Hematopoietic multipotent progenitor cell treated with erythropoietin and hydrocortisone succinate and interleukin-3 and kit ligand, for 4 days (in vitro differentiated cells): ENCODE results near the gene KAZN.
"Not testable (repeated sequence)": the region's sequence is repeated elsewhere in the genome, so short reads cannot be mapped to it uniquely, and the experiment has no call there.

Experiments used
- DNase-seq: peaks from one replicate; pipeline ENCODE4 v3.0.0-alpha.2; 2015

Gene KAZN

GRCh38 chr1:14963791-14964710, 365.6 kb downstream of the KAZN start:
- DNase-seq: not testable (repeated sequence)

DNA sequence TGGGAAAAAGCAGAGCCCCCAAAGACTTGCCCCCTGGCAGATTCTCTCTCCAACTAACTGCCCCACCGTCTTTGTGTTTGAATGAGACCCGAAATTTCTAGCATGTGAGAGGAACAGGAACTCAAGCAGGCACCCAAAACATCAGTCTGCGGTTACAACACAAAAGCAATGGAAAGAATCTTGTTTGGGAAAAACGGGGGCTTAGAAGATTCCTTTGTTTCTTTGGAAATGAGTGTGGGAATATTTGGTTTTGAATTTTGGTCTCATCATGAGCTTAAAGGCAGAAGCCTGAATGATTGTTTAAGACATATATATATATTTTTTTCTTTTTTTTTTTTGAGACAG, 366.2 kb downstream of the KAZN start:
- no peak for DNase-seq

DNA sequence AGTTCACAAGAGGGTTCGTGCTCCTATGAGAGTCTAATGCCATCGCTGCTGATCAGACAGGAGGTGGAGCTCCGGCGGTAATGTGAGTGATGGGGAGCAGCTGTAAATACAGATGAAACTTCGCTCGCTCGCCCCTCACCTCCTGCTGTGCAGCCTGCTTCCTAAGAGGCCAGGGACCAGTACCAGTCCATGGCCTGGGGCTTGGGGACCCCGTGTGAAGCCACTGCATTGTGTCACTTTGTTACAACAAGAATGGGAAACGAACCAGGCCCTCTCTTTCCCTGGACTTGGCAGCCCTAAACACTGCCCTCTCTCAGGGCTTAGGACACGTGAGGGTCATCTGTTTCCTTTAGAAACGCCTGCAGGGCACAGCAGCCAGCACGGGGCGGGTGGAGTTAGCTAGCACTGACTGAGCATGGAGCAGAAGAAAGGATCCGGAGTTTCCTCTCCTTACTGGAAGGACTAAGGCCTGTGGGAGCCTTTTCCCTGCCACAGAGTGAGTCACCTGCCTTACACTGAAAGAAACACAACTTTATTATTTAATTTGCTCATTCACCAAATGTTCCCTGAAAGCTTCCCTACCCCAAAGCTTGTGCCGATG, 369.9 kb downstream of the KAZN start:
- no peak for DNase-seq

GRCh38 chr1:14969006-14969405, 370.5 kb downstream of the KAZN start:
- DNase-seq: no peak

GRCh38 chr1:14970115-14970798, 371.8 kb downstream of the KAZN start:
- DNase-seq: peak; percentile 61

DNA sequence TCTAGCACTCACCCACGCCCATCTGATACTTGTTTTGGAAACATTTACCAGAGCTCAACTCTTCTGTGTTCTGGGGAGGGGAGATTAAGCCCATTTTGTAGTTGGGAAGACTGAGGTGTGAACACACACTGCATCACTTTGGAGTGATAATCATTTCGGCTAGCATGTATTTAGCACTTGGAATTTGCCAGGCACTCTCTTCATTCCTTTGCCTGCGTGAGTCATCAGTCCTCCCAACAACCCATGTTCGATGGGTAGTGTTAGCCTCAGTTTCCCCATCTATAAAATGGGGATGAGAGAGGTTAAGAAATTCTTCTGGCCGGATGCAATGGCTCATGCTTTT, 372.3 kb downstream of the KAZN start:
- no peak for DNase-seq

DNA sequence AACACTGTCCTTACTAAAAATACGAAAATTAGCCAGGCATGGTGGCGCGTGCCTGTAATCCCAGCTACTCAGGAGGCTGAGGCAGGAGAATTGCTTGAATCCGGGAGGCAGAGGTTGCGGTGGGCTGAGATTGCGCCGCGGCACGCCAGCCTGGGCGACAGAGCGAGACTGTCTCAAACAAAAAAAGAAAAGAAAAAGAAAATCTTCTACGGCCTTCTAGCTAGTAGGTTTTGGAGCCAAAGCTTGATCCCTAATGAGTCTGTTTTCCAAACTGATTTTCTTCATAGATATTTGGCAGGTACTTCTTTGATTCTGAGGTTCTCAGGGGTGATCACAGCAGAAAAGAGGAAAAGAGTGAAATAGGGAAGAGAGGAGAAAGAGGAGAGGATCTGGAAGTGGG, 372.7 kb downstream of the KAZN start:
- DNase-seq: no peak

DNA sequence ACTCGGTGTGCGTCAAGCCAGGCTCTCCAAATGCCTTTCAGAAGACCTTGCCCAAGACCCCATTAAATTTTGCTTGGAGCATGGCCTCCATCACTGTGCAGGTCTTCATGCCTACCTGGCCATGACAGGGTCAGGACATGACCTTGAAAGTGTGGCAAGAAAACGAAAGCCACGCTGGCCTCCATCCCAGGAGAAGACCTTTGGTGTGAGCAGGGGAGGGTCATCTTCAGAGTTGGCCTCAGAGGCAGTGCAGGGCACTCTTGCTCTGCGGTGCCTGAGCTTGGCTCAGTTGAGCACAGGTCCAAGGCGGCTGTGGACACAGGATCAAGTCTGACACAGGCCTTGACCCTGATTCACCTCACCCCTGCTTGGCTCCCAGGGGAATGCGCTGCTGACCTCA, 373.6 kb downstream of the KAZN start:
- no peak for DNase-seq

- no peak for DNase-seq
Observed at GRCh38 chr1:14973773-14974172, 375.3 kb downstream of the KAZN start.

GRCh38 chr1:14974361-14974760, 375.9 kb downstream of the KAZN start:
- no peak for DNase-seq

- no peak for DNase-seq
Observed at GRCh38 chr1:14975119-14975518, 376.6 kb downstream of the KAZN start.

GRCh38 chr1:14976256-14976655, 377.8 kb downstream of the KAZN start:
- DNase-seq: no peak

- no peak for DNase-seq
Observed at GRCh38 chr1:14977338-14977931, 378.9 kb downstream of the KAZN start.

- peak; percentile 8 for DNase-seq
Observed at GRCh38 chr1:14980621-14981218, 382.2 kb downstream of the KAZN start.

DNA sequence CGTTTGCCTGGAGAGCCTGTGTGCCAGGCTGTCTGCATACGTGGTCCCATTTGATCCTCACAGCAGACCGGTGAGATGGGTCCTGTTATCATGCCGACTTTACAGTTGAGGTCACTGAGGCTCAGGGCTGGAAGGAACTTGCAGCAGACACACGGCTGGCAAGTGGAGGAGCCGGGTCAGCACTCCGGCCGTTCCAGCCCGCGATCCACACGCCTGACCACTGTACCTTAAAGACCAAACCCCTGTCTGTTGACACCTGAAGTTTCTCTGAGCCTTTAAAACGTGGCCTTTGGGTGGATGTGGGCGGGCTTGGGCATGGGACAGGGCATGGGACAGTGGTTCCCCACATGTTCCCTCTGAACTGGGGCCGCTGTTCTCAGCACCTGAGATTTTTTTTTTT, 383.5 kb downstream of the KAZN start:
- DNase-seq: no peak

- DNase-seq: no peak
Observed at GRCh38 chr1:14983277-14983676, 384.8 kb downstream of the KAZN start.

GRCh38 chr1:14986168-14986567, 387.7 kb downstream of the KAZN start:
- DNase-seq: no peak

DNA sequence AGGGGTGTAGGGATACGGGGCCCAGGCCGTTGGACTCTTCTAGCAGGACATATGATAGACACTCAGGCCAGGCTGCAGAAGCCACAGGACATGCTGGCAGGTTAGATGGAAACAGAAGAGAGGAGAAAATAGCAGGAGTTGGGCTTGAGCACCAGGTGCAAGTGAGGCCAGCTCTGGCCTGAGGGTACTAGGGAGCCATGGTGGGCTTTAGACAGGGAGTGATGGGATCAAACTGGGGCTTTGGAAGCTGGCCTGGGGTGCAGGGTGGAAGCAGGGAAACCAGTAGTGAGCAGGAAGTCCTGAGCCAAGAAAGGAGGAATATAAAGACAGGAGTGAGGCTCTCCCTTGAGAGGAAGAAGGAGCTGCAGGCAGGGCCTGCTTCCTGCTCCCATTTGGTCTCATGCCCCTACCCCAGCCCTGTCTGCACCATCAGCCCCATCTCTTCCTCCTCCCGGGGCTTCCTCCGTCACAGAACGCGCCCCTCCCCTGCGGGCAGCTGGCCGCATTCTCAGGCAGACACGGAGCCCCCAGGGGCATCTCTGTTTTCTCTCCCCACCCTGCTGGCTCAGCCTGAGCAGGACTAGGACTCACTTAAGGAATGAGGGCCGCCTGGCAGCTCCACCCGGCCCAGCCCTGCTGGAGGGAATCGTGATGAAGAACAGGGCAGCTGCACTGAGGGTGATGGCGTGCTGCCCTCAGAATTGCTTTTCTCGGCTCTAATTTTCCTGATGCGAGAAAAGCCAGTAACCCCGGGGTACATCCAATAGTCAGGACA, 389.5 kb downstream of the KAZN start:
- no peak for DNase-seq

- DNase-seq: no peak
Observed at GRCh38 chr1:14988636-14989035, 390.2 kb downstream of the KAZN start.

GRCh38 chr1:14989931-14990728, 391.6 kb downstream of the KAZN start:
- no peak for DNase-seq

DNA sequence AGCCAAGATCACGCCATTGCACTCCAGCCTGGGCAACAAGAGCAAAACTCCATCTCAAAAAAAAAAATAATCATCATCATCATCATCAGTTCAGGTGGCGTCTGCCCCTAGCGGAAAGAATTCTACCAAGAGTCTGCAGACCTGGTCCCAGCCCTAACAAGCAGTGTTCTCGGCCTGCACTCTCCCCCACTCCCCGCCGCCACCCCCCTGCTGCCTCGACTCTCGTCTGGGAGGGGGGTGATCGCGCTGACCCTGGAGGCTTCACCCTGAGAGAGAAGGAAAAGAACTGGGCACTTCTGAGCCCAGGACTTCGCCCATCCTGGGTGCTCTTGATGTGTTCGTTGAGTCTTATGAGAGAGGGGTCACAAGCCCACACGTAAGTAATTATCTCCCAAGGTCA, 394.9 kb downstream of the KAZN start:
- DNase-seq: no peak

DNA sequence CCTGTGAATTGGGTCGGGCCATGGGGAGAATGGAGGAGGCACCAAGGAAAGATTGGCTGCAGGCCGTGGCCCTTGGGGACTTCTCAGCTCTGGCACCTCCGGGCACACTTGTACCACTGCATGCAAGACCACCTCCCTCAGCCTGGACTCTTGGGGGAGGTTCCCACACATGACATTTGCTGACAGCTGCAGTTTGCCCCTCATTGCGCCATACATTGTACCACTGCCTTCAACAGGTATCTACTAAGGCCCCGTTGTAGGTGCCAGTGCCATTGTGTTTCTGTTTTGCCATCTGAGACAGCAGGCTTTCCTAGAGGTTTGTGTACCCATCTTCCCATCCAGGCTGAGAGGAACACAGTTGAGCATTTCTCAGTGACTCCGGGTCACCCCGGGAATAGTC, 395.7 kb downstream of the KAZN start:
- DNase-seq: no peak
